Coronary artery (tissue), 2 donors: ENCODE data around the gene GRIA1.

Source experiments
- DNase-seq: peaks from one replicate; pipeline ENCODE4 v3.0.0-alpha.2; 2017; ENCODE audit warnings: low spot score
- H3K27ac ChIP-seq, 2 donors: fragments of 200-600 bp; sonication (generic); one replicate each; pipeline ENCODE4 v1.5.1; 2016 to 2019
- H3K4me3 ChIP-seq: fragments of 200-600 bp; sonication (generic); 2 replicates; pipeline ENCODE4 v1.5.1; 2016; ENCODE audit warnings: mild to moderate bottlenecking, moderate library complexity
- TF ChIP-seq, protein P1 (sequence below): fragments of 200-600 bp; sonication (generic); IDR thresholded peaks from one replicate; pipeline ENCODE4 v1.5.1; 2019; ENCODE audit warnings: antibody characterized with exemption

Gene GRIA1

GRCh38 chr5:153755913-153756500 is 265.5 kb downstream of the GRIA1 start:
- no peak overlapping the region for H3K27ac ChIP-seq
- no peak for DNase-seq
- no peak overlapping the region for H3K4me3 ChIP-seq
- TF ChIP-seq, protein P1, sequence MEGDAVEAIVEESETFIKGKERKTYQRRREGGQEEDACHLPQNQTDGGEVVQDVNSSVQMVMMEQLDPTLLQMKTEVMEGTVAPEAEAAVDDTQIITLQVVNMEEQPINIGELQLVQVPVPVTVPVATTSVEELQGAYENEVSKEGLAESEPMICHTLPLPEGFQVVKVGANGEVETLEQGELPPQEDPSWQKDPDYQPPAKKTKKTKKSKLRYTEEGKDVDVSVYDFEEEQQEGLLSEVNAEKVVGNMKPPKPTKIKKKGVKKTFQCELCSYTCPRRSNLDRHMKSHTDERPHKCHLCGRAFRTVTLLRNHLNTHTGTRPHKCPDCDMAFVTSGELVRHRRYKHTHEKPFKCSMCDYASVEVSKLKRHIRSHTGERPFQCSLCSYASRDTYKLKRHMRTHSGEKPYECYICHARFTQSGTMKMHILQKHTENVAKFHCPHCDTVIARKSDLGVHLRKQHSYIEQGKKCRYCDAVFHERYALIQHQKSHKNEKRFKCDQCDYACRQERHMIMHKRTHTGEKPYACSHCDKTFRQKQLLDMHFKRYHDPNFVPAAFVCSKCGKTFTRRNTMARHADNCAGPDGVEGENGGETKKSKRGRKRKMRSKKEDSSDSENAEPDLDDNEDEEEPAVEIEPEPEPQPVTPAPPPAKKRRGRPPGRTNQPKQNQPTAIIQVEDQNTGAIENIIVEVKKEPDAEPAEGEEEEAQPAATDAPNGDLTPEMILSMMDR, result no peak

- DNase-seq, result no peak
- Histone ChIP-seq H3K4me3 (no peak overlapping the region), H3K27ac (no peak overlapping the region)
- TF ChIP-seq, protein P1, result no peak
Measured at GRCh38 chr5:153756540-153756939, 266.1 kb downstream of the GRIA1 start.

DNA sequence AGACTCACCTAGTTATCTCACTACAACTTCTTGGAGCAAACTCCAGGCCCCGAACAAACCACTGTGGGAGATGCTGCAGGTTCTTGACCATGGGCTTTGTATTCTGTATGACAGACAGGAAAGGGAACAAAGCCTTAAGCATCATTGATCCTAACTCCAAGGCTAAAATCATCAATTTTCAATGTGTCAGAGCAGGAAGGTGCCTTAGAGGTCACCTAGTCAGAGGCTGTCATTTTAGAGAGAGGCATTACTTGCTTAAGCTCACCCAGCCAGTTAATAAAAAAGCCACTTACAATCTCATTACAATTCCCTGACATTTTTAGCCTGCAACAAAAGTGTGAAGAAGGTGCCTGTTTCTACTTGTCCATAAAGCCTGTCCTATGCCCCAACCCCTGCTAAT is 275.5 kb downstream of the GRIA1 start:
- TF ChIP-seq, protein P1, result no peak
- no peak for DNase-seq
- Histone ChIP-seq H3K4me3 (no peak overlapping the region), H3K27ac (no peak overlapping the region)

DNA sequence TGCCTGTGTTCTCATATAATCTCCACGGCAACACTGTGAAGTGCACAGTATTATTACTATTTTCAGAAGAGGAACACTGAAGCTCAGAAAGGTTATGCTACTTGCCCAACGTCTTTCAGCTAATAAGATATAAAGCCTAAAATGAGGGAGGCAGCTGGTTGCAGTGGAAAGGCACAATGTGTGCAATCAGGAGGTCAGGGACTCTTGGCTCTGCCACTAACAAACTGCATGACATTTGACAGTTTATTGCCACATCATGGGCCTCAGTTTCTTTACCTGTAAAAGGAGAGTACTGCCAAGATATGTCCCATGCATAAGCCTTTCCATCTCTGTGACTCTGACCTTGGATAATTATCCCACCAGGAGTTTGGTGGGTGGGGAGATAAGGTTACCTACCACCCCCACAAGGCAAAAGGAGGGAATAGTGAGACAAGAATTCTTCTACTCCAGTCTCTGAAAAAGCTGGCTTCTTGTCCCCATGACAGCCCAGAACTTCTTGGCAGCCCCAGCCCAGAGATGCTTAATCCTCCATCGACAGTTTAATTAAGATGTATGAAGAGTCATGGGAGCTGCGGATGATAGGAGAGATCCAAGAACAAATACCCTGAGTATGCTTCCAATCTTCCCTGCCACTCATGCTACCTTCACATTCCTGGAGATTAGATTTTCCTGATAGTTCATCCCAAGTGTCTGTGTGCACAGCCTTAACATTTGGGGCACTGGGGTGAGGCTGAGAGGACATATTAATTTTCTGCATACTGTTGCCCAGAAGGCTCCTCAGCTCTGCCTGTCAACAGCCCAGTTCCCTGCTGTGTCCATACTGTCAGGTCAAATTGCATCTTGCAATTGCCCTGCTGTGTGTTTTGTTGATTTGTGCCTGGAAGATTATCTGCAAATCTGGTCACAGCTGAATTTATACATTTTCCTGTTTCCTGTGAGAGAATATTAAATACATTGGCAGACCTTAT is 277.0 kb downstream of the GRIA1 start:
- Histone ChIP-seq H3K27ac (no peak overlapping the region), H3K4me3 (no peak overlapping the region)
- TF ChIP-seq, protein P1, result no peak
- DNase-seq, result no peak

DNA sequence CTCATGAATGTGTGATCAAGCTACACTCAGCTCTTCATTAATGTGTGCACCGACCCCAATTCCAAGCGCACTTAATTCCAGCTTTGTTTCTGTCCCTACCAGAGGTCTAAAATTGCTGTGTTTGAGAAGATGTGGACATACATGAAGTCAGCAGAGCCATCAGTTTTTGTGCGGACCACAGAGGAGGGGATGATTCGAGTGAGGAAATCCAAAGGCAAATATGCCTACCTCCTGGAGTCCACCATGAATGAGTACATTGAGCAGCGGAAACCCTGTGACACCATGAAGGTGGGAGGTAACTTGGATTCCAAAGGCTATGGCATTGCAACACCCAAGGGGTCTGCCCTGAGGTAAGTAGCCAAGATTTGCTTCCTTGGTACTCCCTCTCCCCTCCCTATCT is 279.6 kb downstream of the GRIA1 start:
- no peak for DNase-seq
- H3K27ac ChIP-seq, result no peak overlapping the region
- H3K4me3 ChIP-seq, result no peak overlapping the region
- TF ChIP-seq, protein P1, result no peak

GRCh38 chr5:153774686-153775085 is 284.2 kb downstream of the GRIA1 start:
- no peak for DNase-seq
- TF ChIP-seq, protein P1, result no peak
- Histone ChIP-seq H3K4me3 (no peak overlapping the region), H3K27ac (no peak overlapping the region)
